MM.1S (cell line): ENCODE results near the gene CD74.

Experiments
- DNase-seq: peaks from one replicate; pipeline ENCODE4 v3.0.0-alpha.2; 2015
- H2AFZ ChIP-seq: fragments of 300-600 bp; sonication (generic); 2 replicates; pipeline ENCODE4 v1.6.0; 2016; ENCODE audit warnings: antibody characterized with exemption, low read length
- H3F3A ChIP-seq: fragments of 300-600 bp; sonication (generic); 2 replicates; pipeline ENCODE4 v1.6.1; 2016; ENCODE audit warnings: mild to moderate bottlenecking, antibody characterized with exemption, low read length, moderate library complexity, mixed read lengths; ENCODE audit not compliant: insufficient read depth
- H3K27ac ChIP-seq: fragments of 300-600 bp; sonication (generic); 2 replicates; pipeline ENCODE4 v1.5.1; 2016; ENCODE audit warnings: mild to moderate bottlenecking, low read length
- H3K27me3 ChIP-seq: fragments of 300-600 bp; sonication (generic); replicated peaks from 2 replicates; pipeline ENCODE4 v1.6.0; 2016; ENCODE audit warnings: low read length; ENCODE audit not compliant: insufficient read depth
- H3K36me3 ChIP-seq: fragments of 300-600 bp; sonication (generic); replicated peaks from 2 replicates; pipeline ENCODE4 v1.6.1; 2016; ENCODE audit warnings: mild to moderate bottlenecking, low read length, mixed read lengths; ENCODE audit not compliant: insufficient read depth
- H3K4me1 ChIP-seq: fragments of 300-600 bp; sonication (generic); 2 replicates; pipeline ENCODE4 v1.6.1; 2016; ENCODE audit warnings: low read length, mixed read lengths
- H3K4me2 ChIP-seq: fragments of 300-600 bp; sonication (generic); 2 replicates; pipeline ENCODE4 v1.6.0; 2016; ENCODE audit warnings: low read depth, low read length
- H3K4me3 ChIP-seq: fragments of 300-600 bp; sonication (generic); 2 replicates; pipeline ENCODE4 v1.5.1; 2016; ENCODE audit warnings: low read length, mixed read lengths
- H3K79me2 ChIP-seq: fragments of 300-600 bp; sonication (generic); 2 replicates; pipeline ENCODE4 v1.6.1; 2016; ENCODE audit warnings: mixed run types, low read length, mixed read lengths
- H3K9ac ChIP-seq: fragments of 300-600 bp; sonication (generic); 2 replicates; pipeline ENCODE4 v1.6.1; 2016; ENCODE audit warnings: low read length, mixed read lengths
- H3K9me2 ChIP-seq: fragments of 300-600 bp; sonication (generic); replicated peaks from 2 replicates; pipeline ENCODE4 v1.6.1; 2016; ENCODE audit warnings: mild to moderate bottlenecking, low read length, mixed read lengths; ENCODE audit not compliant: insufficient read depth
- H3K9me3 ChIP-seq: fragments of 300-600 bp; sonication (generic); replicated peaks from 2 replicates; pipeline ENCODE4 v1.6.1; 2016; ENCODE audit warnings: mild to moderate bottlenecking, low read length, mixed read lengths; ENCODE audit not compliant: insufficient read depth
- H4K20me1 ChIP-seq: fragments of 300-600 bp; sonication (generic); 2 replicates; pipeline ENCODE4 v1.6.1; 2016; ENCODE audit warnings: mild to moderate bottlenecking, low read length, moderate library complexity, mixed read lengths; ENCODE audit not compliant: insufficient read depth
- EZH2 ChIP-seq: fragments of 300-600 bp; sonication (generic); optimal IDR thresholded peaks from 2 replicates; pipeline ENCODE3; 2017; ENCODE audit warnings: low read depth, mild to moderate bottlenecking, antibody characterized with exemption, low read length, mixed read lengths
- EZH2phosphoT487 ChIP-seq: fragments of 300-600 bp; sonication (generic); IDR thresholded peaks from 2 replicates; pipeline ENCODE4 v1.6.1; 2018; ENCODE audit warnings: antibody characterized with exemption, low read length
- TF ChIP-seq, protein P1 (sequence below): fragments of 300-600 bp; sonication (generic); IDR thresholded peaks from 2 replicates; pipeline ENCODE4 v1.5.1; 2016; ENCODE audit warnings: antibody characterized with exemption, low read length, mixed read lengths

The CD74 gene

DNA sequence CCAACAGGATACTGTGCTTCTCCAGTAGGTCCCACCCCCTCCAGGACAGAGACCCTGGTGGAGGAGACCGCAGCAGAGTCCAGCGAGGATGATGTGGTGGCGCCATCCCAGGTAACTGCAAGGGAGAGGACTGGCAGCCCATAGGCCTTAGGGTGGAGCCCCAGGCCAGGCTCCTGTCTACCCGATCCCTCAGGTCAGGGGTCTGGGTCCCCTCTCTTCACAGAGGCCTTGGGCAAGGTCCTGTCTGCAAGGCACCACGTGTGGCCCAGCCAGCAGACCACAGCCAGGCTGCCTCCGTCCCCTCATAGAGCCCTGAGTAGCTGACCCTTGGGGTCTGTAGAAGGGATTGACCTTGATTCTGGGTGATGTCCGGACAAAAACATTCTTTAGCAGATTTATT, 20.0 kb downstream of the CD74 start:
- no peak overlapping the region for H3K9ac ChIP-seq
- no peaks in the 10 kb centered on the region for H3K9me2 ChIP-seq
- no peaks in the 10 kb centered on the region for H4K20me1 ChIP-seq
- H3F3A ChIP-seq: no peaks in the 10 kb centered on the region
- H3K4me2 ChIP-seq: no peak overlapping the region
- TF ChIP-seq, protein P1, sequence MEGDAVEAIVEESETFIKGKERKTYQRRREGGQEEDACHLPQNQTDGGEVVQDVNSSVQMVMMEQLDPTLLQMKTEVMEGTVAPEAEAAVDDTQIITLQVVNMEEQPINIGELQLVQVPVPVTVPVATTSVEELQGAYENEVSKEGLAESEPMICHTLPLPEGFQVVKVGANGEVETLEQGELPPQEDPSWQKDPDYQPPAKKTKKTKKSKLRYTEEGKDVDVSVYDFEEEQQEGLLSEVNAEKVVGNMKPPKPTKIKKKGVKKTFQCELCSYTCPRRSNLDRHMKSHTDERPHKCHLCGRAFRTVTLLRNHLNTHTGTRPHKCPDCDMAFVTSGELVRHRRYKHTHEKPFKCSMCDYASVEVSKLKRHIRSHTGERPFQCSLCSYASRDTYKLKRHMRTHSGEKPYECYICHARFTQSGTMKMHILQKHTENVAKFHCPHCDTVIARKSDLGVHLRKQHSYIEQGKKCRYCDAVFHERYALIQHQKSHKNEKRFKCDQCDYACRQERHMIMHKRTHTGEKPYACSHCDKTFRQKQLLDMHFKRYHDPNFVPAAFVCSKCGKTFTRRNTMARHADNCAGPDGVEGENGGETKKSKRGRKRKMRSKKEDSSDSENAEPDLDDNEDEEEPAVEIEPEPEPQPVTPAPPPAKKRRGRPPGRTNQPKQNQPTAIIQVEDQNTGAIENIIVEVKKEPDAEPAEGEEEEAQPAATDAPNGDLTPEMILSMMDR: no peak
- no peak for TF ChIP-seq EZH2
- no peak for TF ChIP-seq EZH2phosphoT487
- no peaks in the 10 kb centered on the region for H3K27me3 ChIP-seq
- H3K9me3 ChIP-seq: no peaks in the 10 kb centered on the region
- no peak overlapping the region for H3K27ac ChIP-seq
- H2AFZ ChIP-seq: no peak overlapping the region
- DNase-seq: no peak
- no peak overlapping the region for H3K4me3 ChIP-seq
- peaks cover 3% of the 10 kb centered on the region for H3K36me3 ChIP-seq
- H3K4me1 ChIP-seq: no peaks in the 10 kb centered on the region
- H3K79me2 ChIP-seq: no peaks in the 10 kb centered on the region

DNA sequence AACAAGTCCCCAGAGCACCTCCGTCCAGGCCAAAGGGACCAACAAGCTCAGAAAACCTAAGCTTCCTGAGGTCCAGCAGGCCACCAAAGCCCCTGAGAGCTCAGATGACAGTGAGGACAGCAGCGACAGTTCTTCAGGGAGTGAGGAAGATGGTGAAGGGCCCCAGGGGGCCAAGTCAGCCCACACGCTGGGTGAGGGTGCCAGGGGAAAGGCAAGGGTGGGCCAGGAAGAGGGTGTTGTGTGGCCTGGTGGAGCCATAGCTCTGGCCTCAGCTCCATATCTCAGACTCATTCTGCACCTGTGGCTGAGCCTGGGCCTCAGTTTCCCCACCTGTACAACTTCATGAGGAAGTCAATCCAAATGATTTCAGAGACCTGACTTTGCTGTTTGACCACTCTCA, 20.7 kb downstream of the CD74 start:
- Histone ChIP-seq H3K27me3 (no peaks in the 10 kb centered on the region), H3K9ac (no peak overlapping the region), H3K4me1 (no peaks in the 10 kb centered on the region), H4K20me1 (no peaks in the 10 kb centered on the region), H2AFZ (no peak overlapping the region), H3K36me3 (peaks cover 5% of the 10 kb centered on the region), H3F3A (no peaks in the 10 kb centered on the region), H3K79me2 (no peaks in the 10 kb centered on the region), H3K4me3 (no peak overlapping the region), H3K4me2 (no peak overlapping the region), H3K27ac (no peak overlapping the region), H3K9me2 (no peaks in the 10 kb centered on the region), H3K9me3 (no peaks in the 10 kb centered on the region)
- TF ChIP-seq EZH2: no peak
- TF ChIP-seq, protein P1: no peak
- TF ChIP-seq EZH2phosphoT487: no peak
- no peak for DNase-seq

DNA sequence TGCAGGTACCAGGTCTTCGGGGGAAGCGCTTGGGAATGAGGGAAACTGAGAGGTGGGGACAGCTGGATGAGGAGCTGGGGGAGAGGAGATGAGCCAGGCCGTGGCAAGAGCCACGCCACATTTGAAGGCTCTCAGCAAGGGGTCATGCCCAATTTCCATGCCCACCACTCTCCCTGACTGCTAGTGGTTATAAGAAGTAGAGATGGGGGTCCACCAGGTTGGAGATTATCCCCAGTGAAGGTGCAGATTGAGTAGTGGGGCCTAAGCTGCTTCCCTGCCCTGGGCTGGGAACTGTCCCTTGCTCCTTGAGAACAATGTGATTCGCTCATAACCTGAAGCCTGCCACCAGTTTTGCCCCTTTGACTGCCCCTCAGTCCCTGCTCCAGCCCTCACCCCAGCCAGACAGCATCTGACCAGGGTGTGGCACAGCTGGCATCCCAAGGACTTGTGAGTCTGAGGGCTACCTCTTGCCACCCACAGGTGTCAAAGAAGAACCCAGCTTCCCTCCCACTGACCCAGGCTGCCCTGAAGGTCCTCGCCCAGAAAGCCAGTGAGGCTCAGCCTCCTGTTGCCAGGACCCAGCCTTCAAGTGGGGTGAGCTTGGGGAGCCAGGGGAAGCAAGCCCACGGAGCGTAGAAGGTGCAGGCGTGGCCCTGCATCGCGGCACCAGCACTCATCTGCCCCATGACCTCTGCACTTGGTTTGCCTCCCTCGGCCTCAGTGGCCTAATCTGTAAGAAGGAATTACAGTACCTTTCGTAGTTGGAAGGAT, 21.5 kb downstream of the CD74 start:
- H3F3A ChIP-seq: no peaks in the 10 kb centered on the region
- H3K9ac ChIP-seq: no peak overlapping the region
- no peaks in the 10 kb centered on the region for H4K20me1 ChIP-seq
- H3K9me2 ChIP-seq: no peaks in the 10 kb centered on the region
- DNase-seq: no peak
- no peak overlapping the region for H2AFZ ChIP-seq
- H3K36me3 ChIP-seq: peaks cover 7% of the 10 kb centered on the region
- TF ChIP-seq, protein P1: no peak
- TF ChIP-seq EZH2phosphoT487 (no peak), EZH2 (no peak)
- H3K79me2 ChIP-seq: no peaks in the 10 kb centered on the region
- H3K27ac ChIP-seq: no peak overlapping the region
- H3K27me3 ChIP-seq: no peaks in the 10 kb centered on the region
- no peaks in the 10 kb centered on the region for H3K9me3 ChIP-seq
- H3K4me3 ChIP-seq: no peak overlapping the region
- H3K4me1 ChIP-seq: no peaks in the 10 kb centered on the region
- H3K4me2 ChIP-seq: no peak overlapping the region
